Progenitor cell of endocrine pancreas (in vitro differentiated cells): ENCODE measurements around the gene TNP2. TPM values are rescaled to one million over a fixed set of nuclear protein-coding genes. Genes with fewer than 3 reads are reported as not detected.

Source experiments
- DNase-seq: peaks from one replicate; pipeline ENCODE4 v3.0.0; 2021; ENCODE audit warnings: low spot score; ENCODE audit not compliant: unreplicated experiment
- H3K27ac Mint-ChIP-seq: 2 replicates; pipeline ENCODE4 v1.8.0; 2021; ENCODE audit warnings: mild to moderate bottlenecking, moderate library complexity, mixed read lengths
- H3K27me3 Mint-ChIP-seq: 2 replicates; pipeline ENCODE4 v1.8.0; 2021; ENCODE audit warnings: mixed read lengths
- H3K36me3 Mint-ChIP-seq: 2 replicates; pipeline ENCODE4 v1.8.0; 2022; ENCODE audit warnings: mixed read lengths; ENCODE audit not compliant: insufficient read depth
- H3K4me1 Mint-ChIP-seq: 2 replicates; pipeline ENCODE4 v1.8.0; 2021; ENCODE audit warnings: low read depth, mixed read lengths
- H3K4me3 Mint-ChIP-seq: 2 replicates; pipeline ENCODE4 v1.8.0; 2021; ENCODE audit warnings: low read depth, mild to moderate bottlenecking, moderate library complexity, mixed read lengths
- H3K9me3 Mint-ChIP-seq: 2 replicates; pipeline ENCODE4 v1.8.0; 2021; ENCODE audit warnings: low read depth, mixed read lengths
- CTCF ChIP-seq: fragments of 200-600 bp; sonication (generic); IDR thresholded peaks from one replicate; pipeline ENCODE4 v1.5.0; 2021; ENCODE audit warnings: antibody characterized with exemption, mild to moderate bottlenecking; ENCODE audit not compliant: unreplicated experiment
- total RNA-seq: library from RNA; stranded (reverse); gene quantifications from 2 replicates; pipeline ENCODE4 v1.2.1, GENCODE V29; 2021

TNP2 gene
- total RNA-seq, 1 donor from 2014 or later: not detected

GRCh38 chr16:11272921-11273720 is 4.0 kb upstream of the TNP2 start, which contains the start of gene PRM3:
TSS of gene PRM3 (minus strand) at chr16:11273629. CDS start at chr16:11273595, 34 bp downstream.
- DNase-seq: no peak
- Mint-ChIP-seq H3K27ac (peak within 1 kb of the TSS; percentile 24), H3K4me3 (no peak within 1 kb of the TSS), H3K9me3 (peaks cover 2% of the 10 kb centered on the region), H3K27me3 (no peaks in the 10 kb centered on the region), H3K36me3 (no peaks in the 10 kb centered on the region), H3K4me1 (peaks cover 10% of the 10 kb centered on the region)
- no peak for TF ChIP-seq CTCF

GRCh38 chr16:11272484-11272883 is 3.4 kb upstream of the TNP2 start:
- no peak overlapping the region for H3K27ac Mint-ChIP-seq
- H3K36me3 Mint-ChIP-seq: no peaks in the 10 kb centered on the region
- no peaks in the 10 kb centered on the region for H3K27me3 Mint-ChIP-seq
- no peak for TF ChIP-seq CTCF
- no peak overlapping the region for H3K4me3 Mint-ChIP-seq
- DNase-seq: no peak
- peaks cover 2% of the 10 kb centered on the region for H3K9me3 Mint-ChIP-seq
- H3K4me1 Mint-ChIP-seq: peaks cover 10% of the 10 kb centered on the region

- Mint-ChIP-seq H3K36me3 (no peaks in the 10 kb centered on the region), H3K4me1 (peaks cover 10% of the 10 kb centered on the region), H3K4me3 (no peak overlapping the region), H3K27ac (no peak overlapping the region), H3K9me3 (no peaks in the 10 kb centered on the region), H3K27me3 (no peaks in the 10 kb centered on the region)
- no peak for DNase-seq
- no peak for TF ChIP-seq CTCF
These were observed 2.5 kb upstream of the TNP2 start for GRCh38 chr16:11271610-11272009.

- Mint-ChIP-seq H3K27me3 (no peaks in the 10 kb centered on the region), H3K4me1 (peaks cover 10% of the 10 kb centered on the region), H3K36me3 (no peaks in the 10 kb centered on the region), H3K4me3 (no peak overlapping the region), H3K9me3 (no peaks in the 10 kb centered on the region), H3K27ac (no peak overlapping the region)
- no peak for TF ChIP-seq CTCF
- DNase-seq: no peak
These were observed 1.6 kb upstream of the TNP2 start for GRCh38 chr16:11270602-11271162.

GRCh38 chr16:11265124-11265523 is 4.0 kb downstream of the TNP2 start:
- H3K36me3 Mint-ChIP-seq: no peaks in the 10 kb centered on the region
- H3K27me3 Mint-ChIP-seq: no peaks in the 10 kb centered on the region
- no peak for DNase-seq
- H3K4me3 Mint-ChIP-seq: no peak overlapping the region
- H3K9me3 Mint-ChIP-seq: no peaks in the 10 kb centered on the region
- no peak for TF ChIP-seq CTCF
- peaks cover 10% of the 10 kb centered on the region for H3K4me1 Mint-ChIP-seq
- H3K27ac Mint-ChIP-seq: no peak overlapping the region
